NCI-H2107 (cell line): ENCODE results near the gene ZNF397.

Experiments used
- DNase-seq: peaks from one replicate; lab custom pipeline; 2025; lab: John Stamatoyannopoulos, UW

Gene ZNF397

GRCh38 chr18:35291166-35291565, 50.3 kb downstream of the ZNF397 start:
- DNase-seq, result no peak

DNA sequence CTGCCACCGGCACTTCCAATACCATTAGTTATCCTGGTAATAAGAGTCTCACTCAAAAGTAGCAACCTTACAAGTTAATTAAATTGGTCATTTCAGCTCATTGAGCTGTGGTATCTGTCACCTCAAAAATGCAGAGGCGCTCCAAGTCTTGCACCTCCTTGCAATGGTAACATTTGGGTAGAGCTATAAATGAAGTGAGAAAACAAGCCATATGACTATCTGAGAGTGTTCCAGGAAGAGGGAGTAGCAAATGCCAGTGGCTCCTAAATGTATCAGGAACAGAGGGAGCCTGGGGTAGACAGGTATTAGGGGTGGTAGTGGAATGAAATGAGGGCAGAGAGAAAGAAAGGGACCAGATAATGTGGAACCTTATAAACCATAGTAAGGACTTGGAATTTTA, 55.2 kb downstream of the ZNF397 start:
- DNase-seq, result no peak

- DNase-seq, result no peak
Measured at GRCh38 chr18:35303610-35304009, 62.8 kb downstream of the ZNF397 start.

DNA sequence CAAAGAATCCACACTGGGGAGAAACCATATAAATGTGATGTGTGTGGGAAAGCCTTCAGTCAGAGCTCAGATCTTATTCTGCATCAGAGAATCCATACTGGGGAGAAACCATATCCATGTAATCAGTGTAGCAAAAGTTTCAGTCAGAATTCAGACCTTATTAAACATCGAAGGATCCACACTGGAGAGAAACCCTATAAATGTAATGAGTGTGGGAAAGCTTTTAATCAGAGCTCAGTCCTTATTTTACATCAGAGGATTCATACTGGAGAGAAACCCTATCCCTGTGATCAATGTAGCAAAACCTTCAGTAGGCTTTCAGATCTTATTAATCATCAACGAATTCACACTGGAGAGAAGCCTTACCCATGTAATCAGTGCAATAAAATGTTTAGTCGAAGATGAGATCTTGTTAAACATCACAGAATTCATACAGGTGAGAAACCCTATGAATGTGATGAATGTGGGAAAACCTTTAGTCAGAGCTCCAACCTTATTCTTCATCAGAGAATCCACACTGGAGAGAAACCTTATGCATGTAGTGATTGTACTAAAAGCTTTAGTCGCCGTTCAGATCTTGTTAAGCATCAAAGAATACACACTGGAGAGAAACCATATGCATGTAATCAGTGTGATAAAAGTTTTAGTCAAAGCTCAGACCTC, 65.9 kb downstream of the ZNF397 start:
- DNase-seq, result no peak
